ENCODE measurements around the gene RPL23. TPM values are rescaled to one million over a fixed set of nuclear protein-coding genes. Genes with fewer than 3 reads are reported as not detected.

RPL23 gene
- total RNA-seq, 1 donor from 2014 or later = 1,111 TPM

- DNase-seq (ENCODE audit: low read depth) = no peak
Observed at GRCh38 chr17:38798614-38799500, 54.7 kb downstream of the RPL23 start.

Other genes starting within 250 kb of the RPL23 start
- gene SRCIN1, start 247.8 kb downstream of the RPL23 start, total RNA-seq = 0.17 and 0.25 TPM in 2 replicates
- gene EPOP, start 178.8 kb downstream of the RPL23 start, total RNA-seq = 2.1 and 2.6 TPM in 2 replicates
- 23.4 and 47.7 TPM in 2 replicates for gene MLLT6, start 148.4 kb downstream of the RPL23 start, total RNA-seq
- 2.0 and 2.4 TPM in 2 replicates for gene CISD3, start 123.4 kb downstream of the RPL23 start, total RNA-seq
- 1.7 and 8.6 TPM in 2 replicates for gene PCGF2, start 105.4 kb downstream of the RPL23 start, total RNA-seq
- gene PSMB3, start 101.0 kb downstream of the RPL23 start, total RNA-seq = 129 and 436 TPM in 2 replicates
- gene PIP4K2B, start 54.2 kb downstream of the RPL23 start, total RNA-seq = 51.6 and 74.6 TPM in 2 replicates
- 6.4 and 16.5 TPM in 2 replicates for gene CWC25, start 28.4 kb downstream of the RPL23 start, total RNA-seq
- gene LASP1, start 16.3 kb upstream of the RPL23 start, total RNA-seq = 180 and 272 TPM in 2 replicates
- not detected in 2 replicates for gene FBXO47, start 113.7 kb upstream of the RPL23 start, total RNA-seq